ENCODE data around the gene FARSB. TPM values are rescaled to one million over a fixed set of nuclear protein-coding genes. Genes with fewer than 3 reads are reported as not detected.

Gene FARSB
- total and polyA plus RNA-seq, 2 donors from 2014 or later: 17.1 to 18.2 TPM

GRCh38 chr2:222554517-222554916 lies 101.4 kb downstream of the FARSB start:
- DNase-seq (no peak), FAIRE-seq (no peak)
- no peak overlapping the region for H3K27ac ChIP-seq (ENCODE audit: low read depth in 2 of 2, low read length in 2 of 2)
- H3K27me3 ChIP-seq (ENCODE audit: control insufficient read depth, insufficient read depth, low read length): no peaks in the 10 kb centered on the region
- no peaks in the 10 kb centered on the region for H3K4me1 ChIP-seq (ENCODE audit: control insufficient read depth in 2 of 3, insufficient read depth in 2 of 3, low read depth in 1 of 3, low read length in 3 of 3)
- H3K36me3 ChIP-seq (ENCODE audit: control insufficient read depth in 2 of 3, insufficient read depth in 3 of 3, low read length in 3 of 3): no peaks in the 10 kb centered on the region
- intact Hi-C loops (cut with DNase I): no loop called here
- TF ChIP-seq CTCF (IDR thresholded peaks at IDR 0.05; ENCODE audit: borderline replicate concordance, extremely low read depth, insufficient read depth): no peak
- no peak overlapping the region for H3K4me3 ChIP-seq (ENCODE audit: low read length in 3 of 3)
- no peak overlapping the region for H3K9ac ChIP-seq (ENCODE audit: low read length in 3 of 3)
- H3K9me3 ChIP-seq (ENCODE audit: control insufficient read depth in 2 of 3, insufficient read depth in 1 of 3, low read length in 3 of 3): no peaks in the 10 kb centered on the region

GRCh38 chr2:222548992-222549391 lies 106.9 kb downstream of the FARSB start:
- Histone ChIP-seq H3K4me1 (ENCODE audit: control insufficient read depth in 2 of 3, insufficient read depth in 2 of 3, low read depth in 1 of 3, low read length in 3 of 3) (no peaks in the 10 kb centered on the region), H3K9me3 (ENCODE audit: control insufficient read depth in 2 of 3, insufficient read depth in 1 of 3, low read length in 3 of 3) (no peaks in the 10 kb centered on the region), H3K36me3 (ENCODE audit: control insufficient read depth in 2 of 3, insufficient read depth in 3 of 3, low read length in 3 of 3) (no peaks in the 10 kb centered on the region), H3K27ac (ENCODE audit: low read depth in 2 of 2, low read length in 2 of 2) (no peak overlapping the region), H3K4me3 (ENCODE audit: low read length in 3 of 3) (no peak overlapping the region), H3K9ac (ENCODE audit: low read length in 3 of 3) (no peak overlapping the region), H3K27me3 (ENCODE audit: control insufficient read depth, insufficient read depth, low read length) (no peaks in the 10 kb centered on the region)
- TF ChIP-seq CTCF (IDR thresholded peaks at IDR 0.05; ENCODE audit: borderline replicate concordance, extremely low read depth, insufficient read depth): no peak
- no peak for FAIRE-seq
- no peak for DNase-seq
- intact Hi-C loops (cut with DNase I): no loop called here

- no peaks in the 10 kb centered on the region for H3K36me3 ChIP-seq (ENCODE audit: control insufficient read depth in 2 of 3, insufficient read depth in 3 of 3, low read length in 3 of 3)
- intact Hi-C loops (cut with DNase I): no loop called here
- H3K4me3 ChIP-seq (ENCODE audit: low read length in 3 of 3): no peak overlapping the region
- no peak overlapping the region for H3K9ac ChIP-seq (ENCODE audit: low read length in 3 of 3)
- no peak overlapping the region for H3K27ac ChIP-seq (ENCODE audit: low read depth in 2 of 2, low read length in 2 of 2)
- TF ChIP-seq CTCF (IDR thresholded peaks at IDR 0.05; ENCODE audit: borderline replicate concordance, extremely low read depth, insufficient read depth): no peak
- no peaks in the 10 kb centered on the region for H3K9me3 ChIP-seq (ENCODE audit: control insufficient read depth in 2 of 3, insufficient read depth in 1 of 3, low read length in 3 of 3)
- DNase-seq (no peak), FAIRE-seq (no peak)
- H3K27me3 ChIP-seq (ENCODE audit: control insufficient read depth, insufficient read depth, low read length): no peaks in the 10 kb centered on the region
- no peaks in the 10 kb centered on the region for H3K4me1 ChIP-seq (ENCODE audit: control insufficient read depth in 2 of 3, insufficient read depth in 2 of 3, low read depth in 1 of 3, low read length in 3 of 3)
Measured at GRCh38 chr2:222547083-222547482, 108.8 kb downstream of the FARSB start.

All from kidney (tissue), 14 donors.